DMS 273 (cell line): ENCODE results near the gene PPP2R1B.
"Not testable (repeated sequence)": the region's sequence is repeated elsewhere in the genome, so short reads cannot be mapped to it uniquely, and the experiment has no call there.

Experiments used
- DNase-seq: peaks from one replicate; lab custom pipeline; 2025; ENCODE audit not compliant: unreplicated experiment; lab: John Stamatoyannopoulos, UW

Gene PPP2R1B

DNA sequence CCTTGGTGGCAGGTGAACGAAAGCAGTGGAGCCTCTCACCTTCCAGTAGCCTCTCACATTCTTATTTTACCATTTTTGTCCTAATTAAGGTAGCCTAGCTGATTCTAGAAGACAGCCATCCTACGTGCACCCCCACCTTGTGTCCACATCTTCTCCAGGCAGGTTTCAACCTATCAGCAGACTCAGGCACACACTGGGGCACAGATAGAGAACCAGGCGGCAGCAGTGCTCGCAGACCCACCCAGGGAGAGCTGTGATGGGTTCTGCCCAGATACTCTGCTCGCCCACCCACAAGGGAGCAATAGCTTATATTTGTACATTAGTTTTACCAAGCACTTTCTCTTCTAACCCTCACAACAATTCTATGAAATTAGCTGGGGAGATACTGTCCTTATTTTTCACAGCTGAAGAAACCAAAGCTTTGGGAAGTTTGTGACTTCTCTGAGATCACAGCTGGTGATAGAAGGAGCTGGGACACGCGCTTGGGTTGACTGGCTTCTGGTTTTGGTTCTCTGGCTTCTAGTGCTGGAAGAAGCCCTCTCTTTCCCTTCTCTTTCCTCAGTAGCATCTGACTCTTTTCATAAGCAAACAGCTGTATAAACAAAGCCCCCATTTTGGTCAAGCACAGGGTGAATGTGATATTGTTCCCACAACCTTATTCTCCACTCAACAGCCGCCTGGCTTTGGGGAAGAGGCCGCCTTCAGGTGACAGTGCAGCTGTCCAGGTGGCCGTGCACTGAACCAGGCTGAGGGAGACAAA, 36.9 kb downstream of the PPP2R1B start:
- no peak for DNase-seq

DNA sequence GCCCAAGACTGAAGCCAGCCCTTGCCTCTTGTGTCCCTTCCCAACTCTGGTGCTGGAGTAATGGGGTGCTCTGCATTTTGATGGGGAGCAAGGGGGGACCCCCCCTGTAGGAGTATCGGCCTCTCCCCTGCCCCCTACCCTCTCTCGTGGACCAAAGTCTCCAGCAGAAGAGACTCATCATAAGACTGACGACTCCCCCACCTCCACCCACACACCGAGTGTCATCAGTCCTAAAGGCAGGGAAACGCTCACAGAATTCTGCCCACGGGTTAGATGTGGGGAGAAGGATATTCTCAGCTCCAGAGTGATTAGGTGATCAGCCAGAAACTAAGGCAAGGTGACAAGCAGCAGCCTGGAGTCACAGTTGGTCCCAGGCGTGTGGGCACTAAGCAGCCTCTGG, 38.8 kb downstream of the PPP2R1B start:
- DNase-seq = no peak

- DNase-seq = no peak
Observed at GRCh38 chr11:111726301-111726713, 39.9 kb downstream of the PPP2R1B start.

DNA sequence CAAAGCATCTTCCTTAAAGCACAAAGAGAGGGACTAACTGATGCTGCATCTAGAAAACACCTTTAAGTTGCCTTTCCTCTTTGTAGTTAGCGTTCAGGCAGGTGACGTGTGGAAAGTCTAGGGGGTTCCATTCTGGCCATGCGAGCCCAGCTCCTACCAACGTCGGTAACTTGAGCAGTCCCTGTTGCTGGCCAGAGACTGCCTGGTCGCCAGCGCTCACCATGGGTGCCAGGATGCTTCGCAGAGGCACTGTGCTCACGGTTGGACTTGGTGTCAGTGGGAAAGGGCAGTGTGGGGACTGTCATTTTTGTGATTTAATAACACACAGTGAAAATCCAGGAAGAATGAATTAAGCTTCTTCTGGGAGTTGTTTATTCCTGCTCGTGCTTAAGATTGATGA, 40.6 kb downstream of the PPP2R1B start:
- DNase-seq = no peak

DNA sequence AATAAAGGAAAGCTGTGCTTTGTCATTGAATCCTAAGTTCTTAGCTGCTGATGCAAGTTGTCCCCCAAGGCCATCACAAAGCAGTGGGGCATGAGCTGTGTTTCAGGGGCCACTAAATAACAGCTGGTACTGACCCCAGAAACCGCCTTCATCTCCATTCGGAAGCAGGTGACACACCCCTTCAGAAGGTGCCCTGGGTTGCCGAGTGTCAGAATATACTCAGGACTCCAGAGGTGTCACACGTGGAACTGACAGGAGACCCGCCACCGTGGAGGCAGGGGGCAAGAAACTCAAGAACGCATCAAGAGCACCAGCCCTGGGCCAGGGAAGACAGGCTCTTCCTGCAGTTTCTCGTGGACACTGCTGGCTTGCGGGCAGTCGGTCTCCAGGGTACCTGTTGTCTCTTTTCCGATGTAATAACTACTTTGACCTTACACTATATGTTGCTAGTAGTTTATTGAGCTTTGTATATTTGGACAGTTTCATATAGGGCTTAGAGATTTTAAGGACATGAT, 41.5 kb downstream of the PPP2R1B start:
- no peak for DNase-seq

GRCh38 chr11:111723595-111723994, 42.6 kb downstream of the PPP2R1B start:
- no peak for DNase-seq

GRCh38 chr11:111722501-111722900, 43.7 kb downstream of the PPP2R1B start:
- no peak for DNase-seq

DNA sequence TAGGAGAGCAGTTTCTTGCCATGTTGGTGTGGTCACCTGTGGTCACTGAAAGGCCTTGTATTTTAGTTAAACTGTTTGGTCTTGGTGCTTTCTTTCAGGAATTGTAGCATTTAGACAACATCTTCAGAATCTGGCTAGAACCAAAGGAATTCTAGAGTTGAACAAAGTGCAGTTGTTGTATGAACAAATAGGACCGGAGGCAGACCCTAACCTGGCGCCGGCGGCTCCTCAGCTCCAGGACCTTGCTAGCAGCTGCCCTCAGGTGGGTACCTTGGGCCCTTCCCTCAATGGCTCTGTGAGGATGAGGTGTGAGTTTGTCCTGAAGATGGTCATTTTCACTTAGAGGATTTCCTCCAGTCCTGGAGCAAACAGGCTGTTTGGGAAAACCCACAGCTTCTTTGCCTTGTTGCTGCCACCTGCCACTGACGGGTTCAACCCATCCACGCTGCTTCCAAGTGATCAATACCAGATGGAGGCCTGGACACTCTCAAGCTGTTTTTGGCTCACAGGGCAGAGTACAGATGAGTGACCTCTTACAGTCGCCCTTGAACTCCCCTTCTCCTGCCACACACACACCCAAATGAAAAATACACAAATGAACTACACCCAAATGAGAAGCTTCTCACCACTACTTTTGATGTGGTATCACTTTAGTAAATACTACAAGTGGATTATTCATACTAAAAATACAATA, 45.2 kb downstream of the PPP2R1B start:
- DNase-seq = no peak

- no peak for DNase-seq
Observed at GRCh38 chr11:111719379-111719778, 46.8 kb downstream of the PPP2R1B start.

GRCh38 chr11:111718859-111719258, 47.3 kb downstream of the PPP2R1B start:
- DNase-seq = no peak

DNA sequence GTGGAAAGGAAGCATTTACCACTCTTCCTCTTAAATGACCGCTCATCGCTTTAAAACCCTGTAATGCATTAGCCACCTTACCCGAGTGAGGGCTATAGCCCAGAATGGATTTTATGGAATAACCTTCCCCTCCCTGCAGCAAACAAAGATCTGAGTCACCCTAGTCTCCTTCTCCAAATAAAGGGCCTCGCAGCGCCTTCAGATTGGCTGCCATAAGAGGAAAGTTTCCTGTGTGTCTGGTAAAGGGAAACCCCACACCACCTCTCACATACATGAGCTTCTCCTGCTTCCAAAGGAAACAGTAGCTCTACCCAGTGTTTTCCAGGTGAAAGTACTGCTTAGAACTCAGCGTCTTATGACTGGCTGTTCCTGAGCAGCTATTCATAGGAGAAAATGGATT, 47.8 kb downstream of the PPP2R1B start:
- DNase-seq = no peak

- not testable (repeated sequence) for DNase-seq
Observed at GRCh38 chr11:111717660-111718059, 48.5 kb downstream of the PPP2R1B start.

DNA sequence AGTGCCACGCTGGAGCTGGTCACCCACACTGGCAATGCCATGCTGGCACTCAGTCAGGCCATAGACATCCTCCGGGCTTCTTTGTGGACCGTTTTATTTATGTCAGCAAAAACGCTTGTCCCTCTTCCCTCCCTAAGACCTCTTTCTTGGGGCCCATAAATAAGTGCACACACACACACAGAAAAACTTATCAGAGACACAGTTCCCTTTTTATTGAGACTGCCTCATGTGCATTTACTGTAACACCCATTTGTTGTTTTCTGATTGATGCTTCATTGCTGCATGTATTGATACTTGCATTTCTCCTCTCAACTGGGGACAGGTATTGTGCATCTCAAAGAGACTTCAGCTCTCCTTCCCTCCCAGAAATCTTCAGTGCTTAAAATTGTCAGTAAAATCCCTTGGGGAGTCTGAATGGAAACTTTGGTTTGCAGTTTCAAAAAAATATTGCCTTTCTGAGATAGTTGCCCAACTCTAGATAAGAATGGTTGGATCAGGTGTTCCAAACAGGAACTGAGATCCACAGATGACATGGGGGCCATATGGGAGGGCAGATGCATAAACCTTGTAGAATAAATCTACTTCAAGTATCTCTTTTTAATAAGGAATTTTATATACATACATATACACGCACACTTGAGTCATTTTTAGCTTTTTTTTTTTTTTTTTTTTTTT, 50.9 kb downstream of the PPP2R1B start:
- DNase-seq = no peak

DNA sequence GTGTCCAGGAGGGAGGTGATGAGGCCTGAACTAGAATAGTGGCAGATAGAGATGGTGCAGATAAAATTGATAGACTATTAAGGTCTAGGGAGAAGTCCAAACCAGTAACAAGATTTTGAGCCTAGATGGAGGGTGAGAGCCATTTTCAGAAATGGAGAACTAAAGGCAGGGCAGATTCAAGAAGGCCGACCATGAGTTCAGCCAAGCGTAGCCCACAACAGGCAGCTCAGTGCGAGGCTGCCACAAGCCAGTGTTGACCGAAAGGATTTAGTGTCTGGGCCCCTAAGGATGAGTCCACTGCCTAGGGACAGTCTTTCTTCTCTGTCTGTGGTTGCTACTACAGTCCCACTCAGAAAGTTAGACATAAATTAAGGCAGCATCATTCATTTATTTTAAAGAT, 51.7 kb downstream of the PPP2R1B start:
- no peak for DNase-seq

- DNase-seq = no peak
Observed at GRCh38 chr11:111707691-111708067, 58.5 kb downstream of the PPP2R1B start.

DNA sequence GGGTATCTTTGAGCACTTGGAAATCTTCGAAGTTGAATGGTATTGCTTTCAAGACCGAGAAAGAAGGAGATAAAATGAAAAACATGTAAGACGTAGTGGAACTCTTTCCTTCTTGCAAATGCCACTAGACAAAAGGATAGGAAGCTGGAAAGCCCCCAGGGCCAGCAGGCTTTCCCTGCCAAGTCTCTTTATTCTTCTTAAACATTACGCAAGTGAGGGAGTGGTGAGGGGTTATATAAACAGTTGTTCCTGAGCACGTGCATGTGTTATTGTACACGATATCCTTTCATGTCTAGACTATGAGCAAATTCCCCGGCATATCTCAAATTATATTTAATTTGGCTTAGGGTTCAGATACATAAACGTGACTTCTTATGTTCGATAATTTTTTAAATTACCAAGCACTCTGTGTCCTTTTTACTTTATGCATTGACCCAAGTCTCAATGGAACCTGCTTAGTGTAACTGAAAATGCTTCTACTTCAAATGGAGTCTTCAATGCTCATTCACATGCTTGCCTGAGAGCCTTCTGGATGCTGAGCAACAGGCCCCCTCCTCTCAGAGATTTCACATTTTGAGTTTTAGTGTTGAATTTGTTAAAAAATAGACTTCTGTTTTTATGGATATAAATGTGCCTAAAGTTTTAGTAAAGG, 59.0 kb downstream of the PPP2R1B start:
- no peak for DNase-seq

GRCh38 chr11:111703576-111703975, 62.6 kb downstream of the PPP2R1B start:
- no peak for DNase-seq

DNA sequence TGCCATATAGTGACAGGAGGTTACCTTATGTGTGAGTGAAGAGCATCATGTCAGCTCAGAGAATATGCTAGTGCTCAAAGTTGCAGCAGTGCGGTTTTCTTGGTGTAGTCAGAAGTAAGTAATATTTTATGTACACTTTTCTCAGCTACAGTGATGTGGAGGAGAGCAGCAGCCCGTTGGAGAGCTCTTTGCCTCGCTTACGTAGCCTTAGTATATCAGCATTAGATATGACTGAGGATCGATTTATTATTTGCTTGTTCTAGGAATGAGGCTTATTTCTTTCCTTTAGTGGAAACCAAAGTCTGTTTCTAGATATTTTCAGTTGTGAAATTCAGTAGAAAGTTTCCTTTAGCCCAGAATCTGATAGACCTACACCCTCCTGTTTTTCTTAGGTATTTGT, 63.6 kb downstream of the PPP2R1B start:
- DNase-seq = no peak

GRCh38 chr11:111700162-111700561, 66.0 kb downstream of the PPP2R1B start:
- no peak for DNase-seq

DNA sequence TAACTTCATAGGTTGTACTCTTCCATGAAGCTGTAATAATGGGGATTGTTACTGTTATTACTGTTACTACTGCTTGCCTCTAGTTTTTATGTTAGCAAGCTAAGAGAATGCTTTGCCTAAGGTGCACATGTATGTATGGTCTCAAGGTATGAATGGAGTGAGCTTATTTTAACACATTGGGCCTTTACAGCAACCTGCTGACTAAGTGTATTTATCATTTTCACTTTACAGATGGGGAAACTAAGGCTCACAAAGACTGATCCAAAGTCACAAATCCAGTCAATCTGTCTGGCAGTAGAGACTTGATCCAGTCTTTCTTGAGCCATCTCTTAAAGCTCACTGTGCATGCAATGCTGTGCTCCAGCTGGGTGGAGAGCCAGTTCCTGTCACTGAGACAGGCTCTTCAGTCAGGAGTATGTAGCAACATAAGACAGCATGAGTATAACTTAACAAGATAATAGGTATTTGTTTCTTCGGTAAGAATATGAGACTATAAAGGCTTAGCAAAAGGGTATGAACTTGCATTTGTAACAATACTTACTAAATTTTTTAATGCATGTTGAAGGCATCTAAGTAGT, 66.5 kb downstream of the PPP2R1B start:
- no peak for DNase-seq
